ENCODE data around the gene LSAMP.

The LSAMP gene

GRCh38 chr3:116429479-116430269 is 15.6 kb downstream of the LSAMP start:
- no peak for DNase-seq

GRCh38 chr3:116426036-116426435 is 19.3 kb downstream of the LSAMP start:
- DNase-seq = no peak

- DNase-seq = no peak
Measured at GRCh38 chr3:116425126-116425525, 20.2 kb downstream of the LSAMP start.

GRCh38 chr3:116423945-116424344 is 21.3 kb downstream of the LSAMP start:
- DNase-seq = no peak

GRCh38 chr3:116423374-116423773 is 21.9 kb downstream of the LSAMP start:
- DNase-seq = no peak

GRCh38 chr3:116417151-116417550 is 28.1 kb downstream of the LSAMP start:
- no peak for DNase-seq

- DNase-seq = no peak
Measured at GRCh38 chr3:116413319-116413718, 32.0 kb downstream of the LSAMP start.

GRCh38 chr3:116408473-116408872 is 36.8 kb downstream of the LSAMP start:
- DNase-seq = no peak

- no peak for DNase-seq
Measured at GRCh38 chr3:116405231-116405630, 40.1 kb downstream of the LSAMP start.

GRCh38 chr3:116399701-116400226 is 45.5 kb downstream of the LSAMP start:
- no peak for DNase-seq

GRCh38 chr3:116394365-116394764 is 50.9 kb downstream of the LSAMP start:
- DNase-seq = no peak

GRCh38 chr3:116393199-116393598 is 52.1 kb downstream of the LSAMP start:
- no peak for DNase-seq

- no peak for DNase-seq
Measured at GRCh38 chr3:116392291-116392690, 53.0 kb downstream of the LSAMP start.

- DNase-seq = no peak
Measured at GRCh38 chr3:116391296-116392201, 53.7 kb downstream of the LSAMP start.

GRCh38 chr3:116390318-116390717 is 55.0 kb downstream of the LSAMP start:
- no peak for DNase-seq

GRCh38 chr3:116388867-116389385 is 56.4 kb downstream of the LSAMP start:
- DNase-seq = no peak

GRCh38 chr3:116386168-116386567 is 59.1 kb downstream of the LSAMP start:
- DNase-seq = no peak

- no peak for DNase-seq
Measured at GRCh38 chr3:116384717-116385116, 60.6 kb downstream of the LSAMP start.

- DNase-seq = no peak
Measured at GRCh38 chr3:116378077-116378476, 67.2 kb downstream of the LSAMP start.

- DNase-seq = no peak
Measured at GRCh38 chr3:116374901-116375300, 70.4 kb downstream of the LSAMP start.

- DNase-seq = no peak
Measured at GRCh38 chr3:116367761-116368395, 77.4 kb downstream of the LSAMP start.

- no peak for DNase-seq
Measured at GRCh38 chr3:116356056-116356455, 89.2 kb downstream of the LSAMP start.

GRCh38 chr3:116354382-116354781 is 90.9 kb downstream of the LSAMP start:
- DNase-seq = no peak
